Heart left ventricle (tissue), 16 donors: ENCODE measurements around the gene RBX1. TPM values are rescaled to one million over a fixed set of nuclear protein-coding genes. Genes with fewer than 3 reads are reported as not detected.

ENCODE experiments used
- ATAC-seq, 4 donors: fragments of 200-7000 bp; cut with Tn5 transposase; one replicate each; pipeline ENCODE4 v1.9.1; 2020 to 2022; ENCODE audit warnings: moderate library complexity in 4 of 4, mild to moderate bottlenecking in 3 of 4, moderate number of reproducible peaks in 1 of 4
- DNase-seq, 5 donors: peaks; one replicate each; pipeline ENCODE4 v3.0.0-alpha.2; 2020
- H3K27ac ChIP-seq, 12 donors: fragments of 200-600 bp; sonication (generic) in 4 of 12; one replicate each; pipeline versions ENCODE4 v1.5.0 to v1.8.0; 2016 to 2022; ENCODE audit warnings: mild to moderate bottlenecking in 2 of 12
- H3K27me3 ChIP-seq, 9 donors: fragments of 200-600 bp; sonication (generic) in 2 of 9; one replicate each; pipeline versions ENCODE4 v1.5.1 to v1.8.0; 2016 to 2022; ENCODE audit warnings: mild to moderate bottlenecking in 3 of 9
- H3K36me3 ChIP-seq, 9 donors: fragments of 200-600 bp; sonication (generic) in 2 of 9; one replicate each; pipeline versions ENCODE4 v1.5.0 to v1.8.0; 2018 to 2022; ENCODE audit warnings: mild to moderate bottlenecking in 2 of 9
- H3K4me1 ChIP-seq, 12 donors: fragments of 200-600 bp; sonication (generic) in 4 of 12; one replicate each; pipeline versions ENCODE4 v1.5.0 to v1.8.0; 2016 to 2022; ENCODE audit warnings: mild to moderate bottlenecking in 3 of 12
- H3K4me3 ChIP-seq, 12 donors: fragments of 200-600 bp; sonication (generic) in 4 of 12; one replicate each; pipeline versions ENCODE4 v1.5.0 to v1.8.0; 2017 to 2022; ENCODE audit warnings: mild to moderate bottlenecking in 9 of 12, moderate library complexity in 4 of 12
- H3K9me3 ChIP-seq, 12 donors: fragments of 200-600 bp; sonication (generic) in 4 of 12; one replicate each; pipeline versions ENCODE4 v1.5.0 to v1.8.0; 2016 to 2022; ENCODE audit warnings: mild to moderate bottlenecking in 1 of 12
- CTCF ChIP-seq, 12 donors: fragments of 200-600 bp; sonication (generic) in 4 of 12; IDR thresholded peaks; one replicate each; pipeline versions ENCODE4 v1.5.0 to v1.8.0; 2018 to 2022; ENCODE audit warnings: antibody characterized with exemption in 12 of 12, mild to moderate bottlenecking in 5 of 12
- POLR2A ChIP-seq, 2 donors: fragments of 450-650 bp; IDR thresholded peaks; one replicate each; pipeline ENCODE4 v1.6.1; 2017; ENCODE audit warnings: antibody characterized with exemption in 2 of 2, mild to moderate bottlenecking in 2 of 2, moderate library complexity in 2 of 2
- WGBS, 4 donors: extraction: QIAGEN DNeasy Blood & Tissue Kit in 2 of 4; methylation state at CpG; one replicate each; pipeline versions ENCODE4 v1.1.5 to v1.1.7; 2013 to 2018; 5-methylcytosine and 5-hydroxymethylcytosine counted together
- intact Hi-C, 10 donors: fragments of 100-400 bp; cut with DNase I; formaldehyde crosslinking; loops; one replicate each; pipeline versions ENCODE4 v1.11.1 to v1.14.2; 2022
- polyA plus RNA-seq, 2 donors: library from polyadenylated mRNA; stranded (reverse); fragments of 200-250 nt; gene quantifications; one replicate each; pipeline ENCODE4 v1.2.3, GENCODE V29; 2013
- total RNA-seq, 9 donors: library from RNA; depleted of rRNA in 2 of 9; stranded (reverse); fragments of >200 nt in 2 of 9; fragmentation: NEBNext Ultra II Directional in 3 of 9; extraction: Animal tissue kit (Norgen Biotek cat#: 25700) in 3 of 9; gene quantifications; one replicate each; pipeline versions ENCODE4 v1.1.0 to v1.2.4, GENCODE V29; 2016 to 2023
- donor health status: ischemic (EF 13 %, LVEDD 7.1; RV severe dilation, severe dysfunction).
- donor health status: healthy with polysubstance abuse.
- donor health status: DM: no; HTN: yes; CAD: no.
- donor health status: DM: no; HTN: no; CAD: no.
- donor health status: ischemic (EF 25% LVEDD 6.9; RV normal size, moderate dysfunction).
- donor health status: ischemic (EF 25% LVEDD 5.7; RV mildly dilated, moderate dysfunction).
- donor health status: healthy.
- donor health status: DM: yes; HTN: yes; CAD: no.
- donor health status: ischemic (EF 35%, LVEDD 5.7; RV mildly dilated, moderate dysfunction).
- donor health status: nonischemic (EF 11% LVEDD 7.7; RV severe dilation, severe dysfunction).
- donor health status: DM: yes; HTN: yes; CAD: no.
- donor health status: PGD.
- donor health status: ischemic (EF 29% LVEDD 5.4; RV normal size, mild dysfunction).
- donor health status: nonischemic (EF 23%, LVEDD 6.1; RV moderate dilation, normal function).

Gene RBX1
- total and polyA plus RNA-seq, 11 donors, result 44.1 to 119 (median 60.8) TPM

- Histone ChIP-seq H3K27me3 (no peaks in the 10 kb centered on the region), H3K4me3 (peak overlapping the region; percentile 53 to 93 (median 80)), H3K36me3 (no peaks in the 10 kb centered on the region), H3K4me1 (peaks cover 0 to 25% (median 10%) of the 10 kb centered on the region in 12 donors), H3K9me3 (no peaks in the 10 kb centered on the region), H3K27ac (peak overlapping the region in 11 of 12 donors; percentile 95 to 99 (median 97))
- peak in 1 of 5 donors; percentile 11 for DNase-seq
- 42 to 59% (median 46%) methylated on average over 18 to 19 of the region's 19 CpGs for WGBS, 4 donors
- intact Hi-C loops, result loop anchor here in 6 of 10 donors (2.0 to 10.0 kb wide), 5 partner anchors 69 to 504 kb away; partner anchors contain the start of genes RBX1 (in 5 of the 6) and EP300 (in 1 of the 6)
- no peak for ATAC-seq
- TF ChIP-seq POLR2A (IDR thresholded peaks at IDR 0.05) (no peak), CTCF (IDR thresholded peaks at IDR 0.05) (no peak)
Observed at GRCh38 chr22:41021061-41021612, 70.0 kb downstream of the RBX1 start.

- Histone ChIP-seq H3K36me3 (no peaks in the 10 kb centered on the region), H3K4me1 (peaks cover 0 to 25% (median 10%) of the 10 kb centered on the region in 12 donors), H3K27ac (peak overlapping the region; percentile 90 to 99 (median 97)), H3K27me3 (no peaks in the 10 kb centered on the region), H3K4me3 (peak overlapping the region; percentile 53 to 93 (median 80)), H3K9me3 (no peaks in the 10 kb centered on the region)
- peak; percentile 70 to 89 (median 75) for DNase-seq
- peak in 4 of 12 donors; percentile 16 to 45 (median 40) for TF ChIP-seq CTCF (IDR thresholded peaks at IDR 0.05)
- no peak for TF ChIP-seq POLR2A (IDR thresholded peaks at IDR 0.05)
- peak; percentile 45 to 82 (median 76) for ATAC-seq
- intact Hi-C loops, result loop anchor here in 9 of 10 donors (1.0 to 10.0 kb wide), 7 partner anchors 27 to 503 kb away; partner anchors contain the start of genes RBX1 (in 7 of the 9) and EP300 (in 1 of the 9)
- 0 to 1% (median 1%) methylated on average over 30 to 85 of the region's 85 CpGs for WGBS, 4 donors
Observed at GRCh38 chr22:41021613-41022454, 70.7 kb downstream of the RBX1 start.

GRCh38 chr22:41022470-41023298 is 71.5 kb downstream of the RBX1 start:
- Histone ChIP-seq H3K27ac (peak overlapping the region; percentile 90 to 99 (median 97)), H3K27me3 (no peaks in the 10 kb centered on the region), H3K4me1 (peaks cover 0 to 25% (median 10%) of the 10 kb centered on the region in 12 donors), H3K4me3 (peak overlapping the region; percentile 53 to 93 (median 80)), H3K36me3 (no peaks in the 10 kb centered on the region), H3K9me3 (no peaks in the 10 kb centered on the region)
- DNase-seq (peak; percentile 93 to 97 (median 95)), ATAC-seq (peak; percentile 87 to 97 (median 96))
- intact Hi-C loops, result loop anchor here in 9 of 10 donors (1.0 to 10.0 kb wide), 7 partner anchors 26 to 502 kb away; partner anchors contain the start of genes RBX1 (in 6 of the 9) and EP300 (in 1 of the 9)
- TF ChIP-seq POLR2A (IDR thresholded peaks at IDR 0.05) (peak in 1 of 2 donors; percentile 51), CTCF (IDR thresholded peaks at IDR 0.05) (no peak)
- WGBS, 4 donors, result 5 to 11% (median 5%) methylated on average over 24 to 46 of the region's 46 CpGs

Other genes with a start within 250 kb of the RBX1 start
- 1 to 10 TPM; 2.3 to 7.6 (median 4.0) TPM for gene SLC25A17, start 132.0 kb upstream of the RBX1 start, total RNA-seq
- gene SLC25A17, start 132.0 kb upstream of the RBX1 start, polyA plus RNA-seq, result 1 to 10 TPM; 3.0 to 9.6 TPM
- gene ST13, start 94.7 kb upstream of the RBX1 start, total RNA-seq, result 100 to 1,000 TPM; 108 to 231 (median 205) TPM
- 100 to 1,000 TPM in 1 of 2 donors, 10 to 100 TPM in 1; 40.0 to 155 TPM for gene ST13, start 94.7 kb upstream of the RBX1 start, polyA plus RNA-seq
- gene XPNPEP3, start 94.2 kb upstream of the RBX1 start, total RNA-seq, result 10 to 100 TPM; 14.8 to 37.9 (median 23.0) TPM
- 1 to 10 TPM; 5.1 to 6.8 TPM for gene XPNPEP3, start 94.2 kb upstream of the RBX1 start, polyA plus RNA-seq
- not detected for gene DNAJB7, start 89.3 kb upstream of the RBX1 start, total RNA-seq
- not detected for gene DNAJB7, start 89.3 kb upstream of the RBX1 start, polyA plus RNA-seq
- 10 to 100 TPM; 21.1 to 58.0 (median 39.5) TPM for gene EP300, start 141.2 kb downstream of the RBX1 start, total RNA-seq
- gene EP300, start 141.2 kb downstream of the RBX1 start, polyA plus RNA-seq, result 10 to 100 TPM; 11.4 to 14.9 TPM